Upper lobe of left lung (tissue), 6 donors: ENCODE data around the gene NOCT. TPM values are rescaled to one million over a fixed set of nuclear protein-coding genes. Genes with fewer than 3 reads are reported as not detected.

Source experiments
- ATAC-seq, 2 donors: fragments of 200-7000 bp; cut with Tn5 transposase; one replicate each; pipeline ENCODE4 v1.9.1; 2022; ENCODE audit warnings: mild to moderate bottlenecking in 2 of 2, moderate library complexity in 2 of 2; ENCODE audit not compliant: low FRiP score in 2 of 2
- DNase-seq, 2 donors: peaks; one replicate each; pipeline ENCODE4 v3.0.0-alpha.2; 2019 to 2020
- H3K27ac ChIP-seq, 4 donors: fragments of 200-600 bp; sonication (generic); one replicate each; pipeline ENCODE4 v1.5.1; 2016 to 2019
- H3K27me3 ChIP-seq, 4 donors: fragments of 200-600 bp; sonication (generic); one replicate each; pipeline ENCODE4 v1.5.1; 2017 to 2019
- H3K36me3 ChIP-seq, 4 donors: fragments of 200-600 bp; sonication (generic); one replicate each; pipeline ENCODE4 v1.5.1; 2016 to 2019
- H3K4me1 ChIP-seq, 4 donors: fragments of 200-600 bp; sonication (generic); one replicate each; pipeline ENCODE4 v1.5.1; 2018 to 2019
- H3K4me3 ChIP-seq, 4 donors: fragments of 200-600 bp; sonication (generic); one replicate each; pipeline ENCODE4 v1.5.1; 2017 to 2019; ENCODE audit warnings: mild to moderate bottlenecking in 2 of 4, moderate library complexity in 1 of 4
- H3K9me3 ChIP-seq, 4 donors: fragments of 200-600 bp; sonication (generic); one replicate each; pipeline ENCODE4 v1.5.1; 2018 to 2019
- EP300 ChIP-seq, 4 donors: sonication (generic); formaldehyde crosslinking; IDR thresholded peaks; one replicate each; pipeline ENCODE4 v1.5.1; 2017; ENCODE audit warnings: antibody characterized with exemption in 4 of 4, control low read depth in 2 of 4
- POLR2A ChIP-seq, 4 donors: fragments of 450-650 bp; IDR thresholded peaks; one replicate each; pipeline ENCODE4 v1.5.1; 2016 to 2017; ENCODE audit warnings: antibody characterized with exemption in 4 of 4, mild to moderate bottlenecking in 2 of 4
- POLR2AphosphoS5 ChIP-seq, 2 donors: sonication (generic); formaldehyde crosslinking; IDR thresholded peaks; one replicate each; pipeline ENCODE4 v1.5.1; 2017; ENCODE audit warnings: antibody characterized with exemption in 2 of 2
- WGBS, 2 donors: methylation state at CpG; one replicate each; pipeline ENCODE4 v1.1.5; 2017 to 2018; 5-methylcytosine and 5-hydroxymethylcytosine counted together
- total RNA-seq, 6 donors: library from RNA; depleted of rRNA in 4 of 6; stranded (reverse); fragments of >200 nt in 4 of 6; gene quantifications; one replicate each; pipeline versions ENCODE4 v1.1.0 to v1.2.1, GENCODE V29; 2016 to 2021
- TF ChIP-seq, protein P1 (sequence below), 6 experiments: fragments of 450-650 bp in 4 of 6; fragments of 200-600 bp in 2 of 6; sonication (generic) in 2 of 6; IDR thresholded peaks; one replicate each; pipeline ENCODE4 v1.5.1; 2016 to 2019; ENCODE audit warnings: antibody characterized with exemption in 6 of 6
- donor health status: DM: no; HTN: no; CAD: no; lungs with moderate emphysema.
- donor health status: DM: no; HTN: yes; CAD: no; lungs with severe emphysema.

NOCT gene
- total RNA-seq, 6 donors from 2014 or later = 1.9 to 14.3 (median 4.7) TPM

GRCh38 chr4:139077567-139078355 is 62.2 kb downstream of the NOCT start:
- TF ChIP-seq, protein P1, sequence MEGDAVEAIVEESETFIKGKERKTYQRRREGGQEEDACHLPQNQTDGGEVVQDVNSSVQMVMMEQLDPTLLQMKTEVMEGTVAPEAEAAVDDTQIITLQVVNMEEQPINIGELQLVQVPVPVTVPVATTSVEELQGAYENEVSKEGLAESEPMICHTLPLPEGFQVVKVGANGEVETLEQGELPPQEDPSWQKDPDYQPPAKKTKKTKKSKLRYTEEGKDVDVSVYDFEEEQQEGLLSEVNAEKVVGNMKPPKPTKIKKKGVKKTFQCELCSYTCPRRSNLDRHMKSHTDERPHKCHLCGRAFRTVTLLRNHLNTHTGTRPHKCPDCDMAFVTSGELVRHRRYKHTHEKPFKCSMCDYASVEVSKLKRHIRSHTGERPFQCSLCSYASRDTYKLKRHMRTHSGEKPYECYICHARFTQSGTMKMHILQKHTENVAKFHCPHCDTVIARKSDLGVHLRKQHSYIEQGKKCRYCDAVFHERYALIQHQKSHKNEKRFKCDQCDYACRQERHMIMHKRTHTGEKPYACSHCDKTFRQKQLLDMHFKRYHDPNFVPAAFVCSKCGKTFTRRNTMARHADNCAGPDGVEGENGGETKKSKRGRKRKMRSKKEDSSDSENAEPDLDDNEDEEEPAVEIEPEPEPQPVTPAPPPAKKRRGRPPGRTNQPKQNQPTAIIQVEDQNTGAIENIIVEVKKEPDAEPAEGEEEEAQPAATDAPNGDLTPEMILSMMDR (IDR thresholded peaks at IDR 0.05) = no peak
- TF ChIP-seq POLR2A (IDR thresholded peaks at IDR 0.05) (no peak), EP300 (IDR thresholded peaks at IDR 0.05) (no peak), POLR2AphosphoS5 (IDR thresholded peaks at IDR 0.05) (no peak)
- Histone ChIP-seq H3K4me1 (peaks cover 26 to 41% (median 35%) of the 10 kb centered on the region in 4 donors), H3K4me3 (no peak overlapping the region), H3K27me3 (no peaks in the 10 kb centered on the region), H3K27ac (no peak overlapping the region), H3K36me3 (peaks cover 0 to 9% (median 1%) of the 10 kb centered on the region in 4 donors), H3K9me3 (no peaks in the 10 kb centered on the region)
- ATAC-seq (no peak), DNase-seq (no peak)
- WGBS, 2 donors = 46 to 53% methylated on average over 1 of the region's 1 CpG

DNA sequence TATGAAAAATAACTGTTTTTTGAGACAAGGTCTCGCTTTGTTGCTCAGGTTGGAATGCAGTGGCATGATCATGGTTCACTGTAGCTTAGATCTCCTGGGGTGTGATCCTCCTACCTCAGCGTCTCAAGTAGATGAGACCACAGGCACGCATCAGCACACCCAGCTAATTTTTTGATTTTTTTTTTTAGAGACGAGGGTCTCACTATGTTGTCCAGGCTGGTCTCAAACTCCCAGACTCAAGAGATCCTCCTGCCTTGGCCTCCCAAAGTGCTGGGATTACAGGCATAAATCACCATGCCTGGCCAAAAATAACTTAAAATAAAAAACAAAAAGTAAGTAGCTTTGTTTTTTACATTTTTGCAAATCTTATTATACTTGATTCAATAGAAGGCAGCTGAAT is 63.3 kb downstream of the NOCT start:
- no peak for DNase-seq
- H3K36me3 ChIP-seq = peaks cover 0 to 3% (median 0%) of the 10 kb centered on the region in 4 donors
- H3K4me3 ChIP-seq = no peak overlapping the region
- H3K27me3 ChIP-seq = no peaks in the 10 kb centered on the region
- 91 to 95% methylated on average over 4 of the region's 4 CpGs for WGBS, 2 donors
- H3K4me1 ChIP-seq = peaks cover 26 to 41% (median 35%) of the 10 kb centered on the region in 4 donors
- H3K9me3 ChIP-seq = no peaks in the 10 kb centered on the region
- no peak overlapping the region for H3K27ac ChIP-seq
- no peak for ATAC-seq
- TF ChIP-seq, protein P1 (IDR thresholded peaks at IDR 0.05) = no peak
- TF ChIP-seq POLR2AphosphoS5 (IDR thresholded peaks at IDR 0.05) = no peak
- no peak for TF ChIP-seq POLR2A (IDR thresholded peaks at IDR 0.05)
- TF ChIP-seq EP300 (IDR thresholded peaks at IDR 0.05) = no peak

DNA sequence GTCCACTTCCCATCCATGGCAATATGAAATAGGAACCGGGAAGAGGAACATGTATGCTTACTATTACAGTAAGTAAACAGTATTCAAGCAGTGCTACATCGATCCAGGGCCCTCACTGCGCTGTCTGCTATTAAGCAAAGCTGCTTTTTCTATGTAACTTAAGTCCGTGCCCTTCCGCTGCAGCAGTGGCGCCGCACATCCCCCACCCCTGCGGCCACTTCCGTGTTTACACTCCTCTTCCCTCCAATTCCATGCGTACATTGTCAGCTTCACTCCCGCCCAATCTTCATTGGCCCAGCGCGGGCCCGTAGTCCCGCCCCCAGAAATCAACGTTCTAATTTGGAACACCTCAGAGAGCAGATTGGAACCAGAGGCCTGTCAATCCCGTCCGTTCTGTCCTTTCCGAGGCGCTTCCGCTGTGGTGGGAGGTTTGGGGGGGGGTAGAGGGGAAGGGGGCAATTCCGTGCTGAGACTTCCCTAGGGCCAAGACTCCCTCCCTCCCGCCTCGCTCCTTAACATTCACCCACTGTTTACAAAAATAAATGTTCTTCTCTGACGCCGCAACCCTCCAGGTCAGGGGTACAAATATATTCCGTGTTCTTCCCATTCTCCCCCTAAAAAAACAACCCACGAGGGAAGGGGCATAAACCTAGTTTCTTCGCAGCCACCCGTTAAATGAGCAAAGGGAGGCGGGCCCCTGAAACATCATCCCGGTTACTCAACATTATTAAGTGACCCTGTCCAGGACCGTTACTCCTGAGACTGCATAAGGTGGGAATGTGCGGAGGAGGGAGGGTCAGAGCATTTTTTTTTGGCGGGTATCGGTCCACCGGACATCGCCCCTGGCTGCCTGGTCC is 67.4 kb downstream of the NOCT start:
- no peaks in the 10 kb centered on the region for H3K36me3 ChIP-seq
- H3K27ac ChIP-seq = peak overlapping the region; percentile 94 to 97 (median 95)
- ATAC-seq (peak; percentile 95 to 98), DNase-seq (peak; percentile 97 to 98)
- TF ChIP-seq POLR2AphosphoS5 (IDR thresholded peaks at IDR 0.05) (peak; percentile 91), POLR2A (IDR thresholded peaks at IDR 0.05) (peak in 2 of 4 donors; percentile 55 to 65), EP300 (IDR thresholded peaks at IDR 0.05) (peak in 1 of 4 donors; percentile 14)
- TF ChIP-seq, protein P1 (IDR thresholded peaks at IDR 0.05) = peak in 1 of 6 experiments; percentile 7
- H3K27me3 ChIP-seq = no peaks in the 10 kb centered on the region
- no peaks in the 10 kb centered on the region for H3K9me3 ChIP-seq
- 0 to 1% methylated on average over 31 to 38 of the region's 38 CpGs for WGBS, 2 donors
- peak overlapping the region; percentile 83 to 87 (median 85) for H3K4me3 ChIP-seq
- peaks cover 20 to 31% (median 26%) of the 10 kb centered on the region in 4 donors for H3K4me1 ChIP-seq

GRCh38 chr4:139083607-139083955 is 68.0 kb downstream of the NOCT start:
- ATAC-seq (peak; percentile 78 to 82), DNase-seq (peak; percentile 71 to 89)
- Histone ChIP-seq H3K36me3 (no peaks in the 10 kb centered on the region), H3K4me1 (peaks cover 16 to 28% (median 23%) of the 10 kb centered on the region in 4 donors), H3K27ac (peak overlapping the region; percentile 94 to 97 (median 95)), H3K4me3 (peak overlapping the region; percentile 83 to 87 (median 85)), H3K27me3 (no peaks in the 10 kb centered on the region), H3K9me3 (no peaks in the 10 kb centered on the region)
- TF ChIP-seq, protein P1 (IDR thresholded peaks at IDR 0.05) = peak in 1 of 6 experiments; percentile 31
- TF ChIP-seq POLR2AphosphoS5 (IDR thresholded peaks at IDR 0.05) = no peak
- 0 to 2% methylated on average over 10 to 31 of the region's 34 CpGs for WGBS, 2 donors
